PFSK-1 (cell line): ENCODE measurements around the gene CARD10.

Source experiments
- FOXP2 ChIP-seq: optimal IDR thresholded peaks from 2 replicates; pipeline ENCODE3; 2011; ENCODE audit warnings: borderline replicate concordance, control low read depth, inconsistent platforms; ENCODE audit not compliant: insufficient read depth; ENCODE audit errors: extremely low read length, extremely low read depth
- POLR2AphosphoS5 ChIP-seq: IDR thresholded peaks from 2 replicates; pipeline ENCODE4 v1.6.1; 2012; ENCODE audit warnings: low read depth, mild to moderate bottlenecking, control low read depth, low read length, moderate library complexity
- SIN3A ChIP-seq: IDR thresholded peaks from 2 replicates; pipeline ENCODE4 v1.6.1; 2012; ENCODE audit warnings: mild to moderate bottlenecking, low read length, moderate library complexity, borderline replicate concordance; ENCODE audit not compliant: insufficient read depth
- TAF1 ChIP-seq: IDR thresholded peaks from 2 replicates; pipeline ENCODE4 v1.6.1; 2012; ENCODE audit warnings: low read length, control low read depth, borderline replicate concordance; ENCODE audit not compliant: insufficient read depth
- TF ChIP-seq, protein P1 (sequence below), 2 experiments: IDR thresholded peaks; 2 replicates each; pipeline versions ENCODE4 v1.6.1 to v1.8.0; 2011 to 2012; ENCODE audit warnings: low read depth in 2 of 2, low read length in 2 of 2, control low read depth in 1 of 2, inconsistent platforms in 1 of 2, mild to moderate bottlenecking in 1 of 2, moderate library complexity in 1 of 2; ENCODE audit not compliant: insufficient read depth in 1 of 2

CARD10 gene

DNA sequence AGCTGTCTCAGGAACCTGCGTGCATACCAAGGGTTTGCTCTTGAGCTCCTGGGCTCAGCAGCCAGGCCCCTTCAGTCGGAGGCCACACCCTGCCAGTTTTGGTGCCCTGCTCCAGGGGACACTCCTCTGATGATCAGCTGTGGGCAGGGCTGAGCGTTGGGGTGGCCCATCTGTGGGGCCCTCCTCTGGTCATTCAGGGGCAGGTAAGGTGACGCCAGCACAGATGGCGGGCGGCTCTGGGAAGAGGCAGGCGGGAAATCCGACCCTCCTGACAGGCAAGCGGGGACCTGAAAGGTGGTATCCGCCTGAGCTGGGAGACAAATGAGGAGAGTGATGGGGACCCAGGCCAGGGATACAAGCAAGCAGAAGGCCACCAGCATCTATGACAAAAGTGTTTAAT, 29.2 kb downstream of the CARD10 start:
- TF ChIP-seq FOXP2 (no peak), SIN3A (no peak), POLR2AphosphoS5 (no peak), TAF1 (no peak)
- TF ChIP-seq, protein P1, sequence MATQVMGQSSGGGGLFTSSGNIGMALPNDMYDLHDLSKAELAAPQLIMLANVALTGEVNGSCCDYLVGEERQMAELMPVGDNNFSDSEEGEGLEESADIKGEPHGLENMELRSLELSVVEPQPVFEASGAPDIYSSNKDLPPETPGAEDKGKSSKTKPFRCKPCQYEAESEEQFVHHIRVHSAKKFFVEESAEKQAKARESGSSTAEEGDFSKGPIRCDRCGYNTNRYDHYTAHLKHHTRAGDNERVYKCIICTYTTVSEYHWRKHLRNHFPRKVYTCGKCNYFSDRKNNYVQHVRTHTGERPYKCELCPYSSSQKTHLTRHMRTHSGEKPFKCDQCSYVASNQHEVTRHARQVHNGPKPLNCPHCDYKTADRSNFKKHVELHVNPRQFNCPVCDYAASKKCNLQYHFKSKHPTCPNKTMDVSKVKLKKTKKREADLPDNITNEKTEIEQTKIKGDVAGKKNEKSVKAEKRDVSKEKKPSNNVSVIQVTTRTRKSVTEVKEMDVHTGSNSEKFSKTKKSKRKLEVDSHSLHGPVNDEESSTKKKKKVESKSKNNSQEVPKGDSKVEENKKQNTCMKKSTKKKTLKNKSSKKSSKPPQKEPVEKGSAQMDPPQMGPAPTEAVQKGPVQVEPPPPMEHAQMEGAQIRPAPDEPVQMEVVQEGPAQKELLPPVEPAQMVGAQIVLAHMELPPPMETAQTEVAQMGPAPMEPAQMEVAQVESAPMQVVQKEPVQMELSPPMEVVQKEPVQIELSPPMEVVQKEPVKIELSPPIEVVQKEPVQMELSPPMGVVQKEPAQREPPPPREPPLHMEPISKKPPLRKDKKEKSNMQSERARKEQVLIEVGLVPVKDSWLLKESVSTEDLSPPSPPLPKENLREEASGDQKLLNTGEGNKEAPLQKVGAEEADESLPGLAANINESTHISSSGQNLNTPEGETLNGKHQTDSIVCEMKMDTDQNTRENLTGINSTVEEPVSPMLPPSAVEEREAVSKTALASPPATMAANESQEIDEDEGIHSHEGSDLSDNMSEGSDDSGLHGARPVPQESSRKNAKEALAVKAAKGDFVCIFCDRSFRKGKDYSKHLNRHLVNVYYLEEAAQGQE (IDR thresholded peaks at IDR 0.05; ENCODE audit: insufficient read depth in 1 of 2, low read depth in 2 of 2, low read length in 2 of 2), result no peak

GRCh38 chr22:37488337-37489135, 30.7 kb downstream of the CARD10 start:
- TF ChIP-seq TAF1 (no peak), FOXP2 (no peak), POLR2AphosphoS5 (no peak), SIN3A (no peak)
- TF ChIP-seq, protein P1 (IDR thresholded peaks at IDR 0.05; ENCODE audit: insufficient read depth in 1 of 2, low read depth in 2 of 2, low read length in 2 of 2), result no peak

- no peak for TF ChIP-seq SIN3A
- TF ChIP-seq FOXP2, result no peak
- no peak for TF ChIP-seq POLR2AphosphoS5
- no peak for TF ChIP-seq TAF1
- TF ChIP-seq, protein P1 (IDR thresholded peaks at IDR 0.05; ENCODE audit: insufficient read depth in 1 of 2, low read depth in 2 of 2, low read length in 2 of 2), result no peak
Measured at GRCh38 chr22:37487571-37487970, 31.6 kb downstream of the CARD10 start.

DNA sequence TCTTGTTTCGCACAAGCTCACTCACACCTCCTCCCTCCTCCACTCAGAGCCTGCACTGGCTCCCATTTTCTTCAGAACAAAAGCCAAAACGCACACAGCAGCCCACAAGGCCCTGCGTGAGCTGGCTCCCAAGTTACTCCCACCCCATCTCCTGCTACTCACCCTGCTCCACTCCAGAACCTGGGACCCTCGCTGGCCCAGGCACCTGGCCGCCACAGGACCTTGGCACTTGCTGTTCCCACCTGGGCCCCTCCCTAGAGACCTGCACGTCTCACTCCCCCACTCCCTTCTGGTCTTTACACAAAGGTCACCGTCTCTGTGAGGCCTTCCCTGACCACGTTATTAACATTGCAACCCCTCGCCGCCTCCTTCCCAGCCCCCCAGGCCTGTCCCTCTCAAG, 32.1 kb downstream of the CARD10 start:
- no peak for TF ChIP-seq SIN3A
- TF ChIP-seq, protein P1 (IDR thresholded peaks at IDR 0.05; ENCODE audit: insufficient read depth in 1 of 2, low read depth in 2 of 2, low read length in 2 of 2), result no peak
- no peak for TF ChIP-seq TAF1
- TF ChIP-seq POLR2AphosphoS5, result no peak
- no peak for TF ChIP-seq FOXP2
